Adrenal gland (tissue), 12 donors: ENCODE data around the gene FAM110A. TPM values are rescaled to one million over a fixed set of nuclear protein-coding genes. Genes with fewer than 3 reads are reported as not detected.

Source experiments
- DNase-seq, 7 donors: peaks; one replicate each; pipeline ENCODE4 v3.0.0-alpha.2; 2019 to 2020
- H3K27ac ChIP-seq, 5 donors: fragments of 200-600 bp; sonication (generic) in 4 of 5; 1 replicate in 3 of 5; 2 replicates in 2 of 5; pipeline versions ENCODE4 v1.5.1 to v1.8.0; 2016 to 2020; ENCODE audit warnings: mild to moderate bottlenecking in 1 of 5
- H3K27me3 ChIP-seq: fragments of 200-600 bp; 2 replicates; pipeline ENCODE4 v1.8.0; 2021
- H3K36me3 ChIP-seq, 2 donors: fragments of 200-600 bp; replicated peaks in 1 of 2; 1 replicate in 1 of 2; 2 replicates in 1 of 2; pipeline versions ENCODE4 v1.5.1 to v1.8.0; 2018 to 2022
- H3K4me1 ChIP-seq, 2 donors: fragments of 200-600 bp; replicated peaks in 1 of 2; 1 replicate in 1 of 2; 2 replicates in 1 of 2; pipeline versions ENCODE4 v1.5.1 to v1.8.0; 2018 to 2021
- H3K4me3 ChIP-seq, 4 donors: fragments of 200-600 bp; sonication (generic) in 3 of 4; one replicate each; pipeline ENCODE4 v1.5.1; 2016 to 2018
- H3K9me3 ChIP-seq, 3 donors: fragments of 200-600 bp; sonication (generic) in 1 of 3; replicated peaks in 1 of 3; 1 replicate in 2 of 3; 2 replicates in 1 of 3; pipeline versions ENCODE4 v1.5.1 to v1.8.0; 2016 to 2021
- POLR2A ChIP-seq, 2 donors: fragments of 450-650 bp; IDR thresholded peaks; one replicate each; pipeline ENCODE4 v1.6.1; 2017; ENCODE audit warnings: antibody characterized with exemption in 2 of 2, mild to moderate bottlenecking in 2 of 2, moderate library complexity in 1 of 2
- WGBS, 4 donors: extraction: QIAGEN DNeasy Blood & Tissue Kit in 2 of 4; methylation state at CpG; one replicate each; pipeline versions ENCODE4 v1.1.5 to v1.1.7; 2013 to 2017; 5-methylcytosine and 5-hydroxymethylcytosine counted together
- intact Hi-C, 2 donors: fragments of 100-400 bp; cut with DNase I; formaldehyde crosslinking; loops; one replicate each; pipeline versions ENCODE4 v1.14.1 to v1.15.0; 2022 to 2023
- polyA plus RNA-seq, 3 donors: library from polyadenylated mRNA; stranded (reverse); fragments of 200-250 nt in 2 of 3; fragments of 350-450 nt in 1 of 3; fragmentation: Illumina TruSeq in 1 of 3; extraction: RNeasy Lipid Tissue Mini Kit (QIAGEN cat#74804) in 1 of 3; gene quantifications; one replicate each; pipeline ENCODE4 v1.2.3, GENCODE V29; 2013 to 2014
- total RNA-seq, 9 donors: library from RNA; depleted of rRNA in 4 of 9; stranded (reverse); fragments of >200 nt in 4 of 9; fragments of 120-200 nt in 1 of 9; fragmentation: NEBNext Ultra II Directional in 1 of 9; extraction: Animal tissue kit (Norgen Biotek cat#: 25700) in 1 of 9; gene quantifications; one replicate each; pipeline versions ENCODE4 v1.1.0 to v1.2.4, GENCODE V29; 2013 to 2023
- TF ChIP-seq, protein P1 (sequence below), 6 experiments: fragments of 450-650 bp in 4 of 6; fragments of 200-600 bp in 2 of 6; sonication (generic) in 1 of 6; IDR thresholded peaks; 1 replicate in 5 of 6; 2 replicates in 1 of 6; pipeline versions ENCODE4 v1.5.1 to v1.8.0; 2016 to 2021; ENCODE audit warnings: antibody characterized with exemption in 6 of 6, mild to moderate bottlenecking in 2 of 6, moderate library complexity in 1 of 6
- donor health status: healthy with polysubstance abuse.
- donor health status: Bipolar disorder and iron deficiency.
- donor health status: DM: yes; HTN: yes; CAD: no.
- donor health status: DM: no; HTN: no; CAD: no.
- donor health status: DM: no; HTN: no; CAD: no.
- donor health status: DM: yes; HTN: yes; CAD: no.

Gene FAM110A
- total and polyA plus RNA-seq, 12 donors, result 2.2 to 16.7 (median 8.4) TPM

DNA sequence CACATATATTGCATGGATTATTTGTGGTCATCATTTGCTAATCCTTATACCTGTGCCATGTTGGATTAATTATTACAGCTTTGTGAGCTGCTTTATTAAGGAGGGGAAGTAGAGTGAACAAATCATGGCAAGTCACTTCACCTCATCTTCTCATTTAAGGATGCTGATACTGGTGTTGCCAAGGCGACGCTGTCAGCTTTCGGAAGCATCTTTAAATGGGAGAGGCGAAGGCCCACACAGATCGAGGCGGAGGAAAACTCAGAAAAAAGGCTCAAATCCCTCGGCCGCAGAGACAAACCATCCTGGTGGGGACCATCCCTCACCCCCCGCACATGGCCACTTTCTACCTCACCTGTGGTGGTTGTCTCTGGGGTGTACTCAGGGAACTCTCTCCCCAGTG lies 34.8 kb downstream of the FAM110A start:
- no peak for DNase-seq
- H3K9me3 ChIP-seq, result no peaks in the 10 kb centered on the region
- intact Hi-C loops, result no loop called here
- no peak overlapping the region for H3K27ac ChIP-seq
- TF ChIP-seq, protein P1, sequence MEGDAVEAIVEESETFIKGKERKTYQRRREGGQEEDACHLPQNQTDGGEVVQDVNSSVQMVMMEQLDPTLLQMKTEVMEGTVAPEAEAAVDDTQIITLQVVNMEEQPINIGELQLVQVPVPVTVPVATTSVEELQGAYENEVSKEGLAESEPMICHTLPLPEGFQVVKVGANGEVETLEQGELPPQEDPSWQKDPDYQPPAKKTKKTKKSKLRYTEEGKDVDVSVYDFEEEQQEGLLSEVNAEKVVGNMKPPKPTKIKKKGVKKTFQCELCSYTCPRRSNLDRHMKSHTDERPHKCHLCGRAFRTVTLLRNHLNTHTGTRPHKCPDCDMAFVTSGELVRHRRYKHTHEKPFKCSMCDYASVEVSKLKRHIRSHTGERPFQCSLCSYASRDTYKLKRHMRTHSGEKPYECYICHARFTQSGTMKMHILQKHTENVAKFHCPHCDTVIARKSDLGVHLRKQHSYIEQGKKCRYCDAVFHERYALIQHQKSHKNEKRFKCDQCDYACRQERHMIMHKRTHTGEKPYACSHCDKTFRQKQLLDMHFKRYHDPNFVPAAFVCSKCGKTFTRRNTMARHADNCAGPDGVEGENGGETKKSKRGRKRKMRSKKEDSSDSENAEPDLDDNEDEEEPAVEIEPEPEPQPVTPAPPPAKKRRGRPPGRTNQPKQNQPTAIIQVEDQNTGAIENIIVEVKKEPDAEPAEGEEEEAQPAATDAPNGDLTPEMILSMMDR (IDR thresholded peaks at IDR 0.05), result no peak
- no peak for TF ChIP-seq POLR2A (IDR thresholded peaks at IDR 0.05)
- H3K4me3 ChIP-seq, result no peak overlapping the region
- 84 to 97% (median 88%) methylated on average over 9 of the region's 9 CpGs for WGBS, 4 donors
- H3K36me3 ChIP-seq, result no peaks in the 10 kb centered on the region
- no peaks in the 10 kb centered on the region for H3K27me3 ChIP-seq
- H3K4me1 ChIP-seq, result no peaks in the 10 kb centered on the region

DNA sequence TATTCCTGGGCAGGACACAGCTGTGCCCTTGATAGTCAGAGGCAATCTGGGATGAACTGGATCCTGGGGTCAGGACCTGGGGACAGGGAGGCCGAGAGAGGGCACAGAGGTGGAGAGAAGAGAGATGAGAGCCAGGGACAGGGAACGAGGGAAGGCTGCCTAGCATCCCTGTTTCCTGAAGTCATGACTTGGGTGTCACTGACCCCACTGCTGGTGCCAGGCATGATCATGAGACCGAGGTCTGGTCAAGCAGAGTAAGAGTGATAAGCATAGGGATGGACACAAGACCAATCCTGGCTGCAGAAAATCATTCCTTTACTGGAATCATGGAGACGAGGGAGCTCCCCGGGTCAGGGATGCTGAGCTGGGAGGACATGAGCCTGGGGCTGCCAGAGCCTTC lies 36.1 kb downstream of the FAM110A start:
- intact Hi-C loops, result no loop called here
- H3K4me3 ChIP-seq, result no peak overlapping the region
- no peak for TF ChIP-seq POLR2A (IDR thresholded peaks at IDR 0.05)
- TF ChIP-seq, protein P1 (IDR thresholded peaks at IDR 0.05), result no peak
- H3K9me3 ChIP-seq, result no peaks in the 10 kb centered on the region
- no peak overlapping the region for H3K27ac ChIP-seq
- 49 to 70% (median 57%) methylated on average over 5 of the region's 5 CpGs for WGBS, 4 donors
- no peaks in the 10 kb centered on the region for H3K27me3 ChIP-seq
- no peak for DNase-seq
- H3K36me3 ChIP-seq, result no peaks in the 10 kb centered on the region
- H3K4me1 ChIP-seq, result no peaks in the 10 kb centered on the region

DNA sequence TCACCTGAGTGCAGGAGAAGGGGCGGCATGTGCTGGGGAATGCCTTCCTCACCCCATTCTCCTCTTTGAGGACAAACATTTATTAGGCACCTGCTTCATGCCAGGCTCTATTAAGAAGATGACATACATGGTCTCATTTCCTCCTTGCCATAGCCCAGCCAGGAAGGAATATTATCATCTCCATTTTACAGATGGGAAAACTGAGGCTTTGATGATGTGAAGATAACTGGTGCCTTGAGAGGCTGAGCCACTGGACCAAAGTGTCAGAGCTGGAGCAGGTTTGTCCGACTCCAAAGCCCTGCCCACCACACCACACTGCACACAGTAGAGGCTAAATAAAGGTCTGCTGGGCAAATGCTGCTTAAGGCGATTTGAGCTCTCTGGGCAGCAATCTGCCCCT lies 37.2 kb downstream of the FAM110A start:
- Histone ChIP-seq H3K4me1 (no peaks in the 10 kb centered on the region), H3K36me3 (no peaks in the 10 kb centered on the region), H3K27me3 (no peaks in the 10 kb centered on the region), H3K27ac (no peak overlapping the region), H3K4me3 (no peak overlapping the region), H3K9me3 (no peaks in the 10 kb centered on the region)
- no peak for TF ChIP-seq POLR2A (IDR thresholded peaks at IDR 0.05)
- TF ChIP-seq, protein P1 (IDR thresholded peaks at IDR 0.05), result no peak
- intact Hi-C loops, result no loop called here
- WGBS, 4 donors, result 60 to 89% (median 77%) methylated on average over 3 of the region's 3 CpGs
- DNase-seq, result no peak

- H3K27me3 ChIP-seq, result no peaks in the 10 kb centered on the region
Observed at GRCh38 chr20:871436-871835, 37.9 kb downstream of the FAM110A start.

More at GRCh38 chr20:871436-871835, 37.9 kb downstream of the FAM110A start:
- Histone ChIP-seq H3K27ac (no peak overlapping the region), H3K36me3 (no peaks in the 10 kb centered on the region), H3K4me3 (no peak overlapping the region), H3K9me3 (no peaks in the 10 kb centered on the region), H3K4me1 (no peaks in the 10 kb centered on the region)
- no peak for DNase-seq
- TF ChIP-seq, protein P1 (IDR thresholded peaks at IDR 0.05), result no peak
- no peak for TF ChIP-seq POLR2A (IDR thresholded peaks at IDR 0.05)
- intact Hi-C loops, result no loop called here
